Dermis blood vessel endothelial cell (primary cell): Measurements from ENCODE around the gene ISYNA1. TPM values are rescaled to one million over a fixed set of nuclear protein-coding genes. Genes with fewer than 3 reads are reported as not detected.

Source experiments
- DNase-seq: peaks from one replicate; pipeline ENCODE4 v3.0.0; 2010
- total RNA-seq: library from RNA; depleted of rRNA; stranded (reverse); fragments of >200 nt; gene quantifications from 2 replicates; pipeline ENCODE4 v1.2.3, GENCODE V29; 2014

ISYNA1 gene
- total RNA-seq, 1 donor from 2014 or later, result 35.4 TPM

DNA sequence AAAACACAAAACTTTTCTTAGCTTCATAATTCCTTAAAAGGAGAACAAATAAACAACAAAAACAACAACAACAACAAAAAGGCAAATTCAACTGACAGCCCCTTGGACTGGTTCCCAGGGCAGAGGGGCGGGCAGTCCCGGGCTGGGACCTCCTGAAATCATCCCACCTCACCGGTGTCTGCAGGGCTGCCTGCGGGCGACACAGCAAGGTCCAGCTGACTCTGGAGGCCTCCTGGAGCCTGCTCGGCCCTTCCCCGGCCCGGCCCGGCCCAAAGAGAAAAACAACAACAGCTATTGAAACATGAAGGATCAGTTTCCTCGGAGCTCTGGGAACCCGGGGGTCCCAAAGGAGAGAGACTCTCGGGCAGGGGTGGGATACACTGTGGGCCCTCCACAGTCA lies 5.0 kb upstream of the ISYNA1 start:
- DNase-seq, result no peak

DNA sequence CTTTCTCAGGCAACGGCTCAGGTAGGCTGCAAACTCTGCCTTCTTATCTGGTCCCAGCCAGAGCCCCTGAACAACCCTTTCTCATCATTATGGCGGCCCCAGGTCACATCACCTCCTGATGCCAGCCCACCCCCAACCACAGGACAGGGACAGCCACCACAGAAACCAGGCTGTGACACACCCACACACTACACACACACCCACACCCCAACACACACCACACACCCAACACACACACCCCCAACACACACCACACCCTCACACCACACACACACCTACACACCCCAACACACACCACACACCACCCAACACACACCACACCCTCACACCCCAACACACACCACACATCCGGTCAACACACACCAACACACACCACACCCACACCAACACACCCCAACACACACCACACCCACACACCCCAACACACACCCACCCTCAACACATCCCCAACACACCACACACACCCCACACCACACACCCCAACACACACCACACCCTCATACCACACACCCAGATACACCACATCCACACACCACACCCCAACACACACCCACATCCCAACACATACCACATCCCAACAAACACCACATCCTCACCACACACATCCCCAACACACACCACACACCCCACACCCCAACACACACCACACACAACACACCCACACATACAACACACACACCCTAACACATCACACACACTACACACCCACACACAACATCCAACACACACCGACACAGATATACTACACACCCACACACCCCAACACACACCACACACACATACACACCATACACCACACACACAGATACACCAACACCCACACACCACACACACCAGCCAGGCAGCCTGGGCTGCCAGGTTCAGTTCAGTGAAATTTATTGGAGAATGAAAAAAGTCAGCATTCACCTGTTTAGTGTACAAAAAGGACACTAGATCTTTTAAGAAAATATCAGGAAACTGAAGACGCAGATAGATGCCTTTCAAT lies 4.2 kb upstream of the ISYNA1 start:
- no peak for DNase-seq

DNA sequence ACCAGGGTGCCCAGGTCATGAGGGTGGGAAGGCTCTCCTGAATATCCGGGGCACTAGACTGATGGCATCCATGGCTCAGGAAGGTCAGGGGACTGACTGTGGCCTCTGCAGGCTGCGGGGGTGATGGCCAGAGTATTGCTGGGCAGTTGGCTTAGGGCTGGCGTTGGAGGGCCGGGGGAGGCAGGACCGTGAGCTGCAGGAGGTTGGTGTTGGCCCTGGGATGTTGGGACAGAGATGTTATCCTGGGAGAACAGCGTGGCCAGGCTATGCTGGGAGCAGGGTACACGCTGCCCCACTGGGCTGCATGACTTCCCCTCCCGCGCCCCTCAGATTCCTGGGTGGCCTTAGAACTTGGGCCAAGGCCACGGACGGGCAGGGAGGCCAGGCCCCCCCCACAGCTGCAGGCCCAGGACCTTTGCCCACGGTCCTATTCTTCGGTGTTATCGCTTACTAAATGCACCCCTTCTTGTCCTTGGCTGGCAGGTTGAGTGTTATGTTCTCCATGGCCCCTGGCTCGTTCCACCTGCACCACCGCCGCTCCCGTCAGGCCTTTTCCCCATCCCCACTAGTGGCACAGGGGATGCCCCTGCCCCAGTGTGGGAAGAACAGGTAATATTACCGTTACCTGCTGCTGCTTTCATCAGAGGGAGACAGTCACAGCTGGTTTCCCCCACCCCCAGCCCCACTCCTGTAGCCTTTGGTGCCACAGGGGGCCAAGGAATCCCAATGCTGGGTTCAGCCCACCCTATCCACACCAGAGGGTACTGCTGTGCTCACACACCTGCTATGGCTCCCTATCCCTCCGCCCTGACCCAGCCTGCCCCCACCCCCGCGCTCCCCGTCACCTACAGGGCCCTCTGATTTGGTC lies 3.2 kb upstream of the ISYNA1 start:
- no peak for DNase-seq

DNA sequence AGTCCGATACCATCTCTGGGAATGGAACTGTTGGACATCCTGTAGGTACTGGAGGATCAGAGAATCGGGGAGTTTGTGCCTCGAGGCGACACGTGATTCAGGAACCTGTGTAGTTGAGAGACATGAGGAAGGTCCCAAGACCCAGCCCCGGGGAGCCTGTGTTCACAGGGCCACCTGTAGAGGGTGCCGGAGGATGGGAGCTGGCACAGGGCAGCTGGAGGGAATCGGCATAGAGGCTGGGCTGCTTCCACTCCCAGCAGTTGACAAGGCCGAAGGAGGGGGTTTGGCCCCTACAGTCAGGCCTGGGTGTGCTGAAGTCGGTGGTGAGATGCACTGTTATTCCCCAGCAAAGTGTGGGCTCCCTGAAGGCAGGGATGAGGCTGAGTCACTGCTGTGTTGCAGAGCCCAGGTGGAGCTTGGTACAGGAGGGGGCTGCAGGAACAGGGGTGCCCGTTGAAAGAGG lies 2.5 kb upstream of the ISYNA1 start:
- peak; percentile 44 for DNase-seq

DNA sequence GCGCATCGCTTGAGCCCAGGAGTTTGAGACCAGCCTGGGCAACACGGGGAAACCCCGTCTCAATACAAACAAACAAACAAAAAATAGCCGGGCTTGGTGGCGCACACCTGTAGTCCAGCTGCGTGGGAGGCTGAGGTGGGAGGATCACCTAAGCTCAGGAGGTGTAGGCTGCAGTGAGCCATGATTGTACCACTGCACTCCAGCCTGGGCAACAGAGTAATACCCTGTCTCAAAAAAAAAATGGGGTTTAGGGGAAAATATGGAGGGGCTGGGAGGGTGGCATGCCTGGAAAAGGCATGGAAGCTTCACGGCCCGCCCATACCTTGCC lies 1.9 kb upstream of the ISYNA1 start:
- DNase-seq, result no peak

DNA sequence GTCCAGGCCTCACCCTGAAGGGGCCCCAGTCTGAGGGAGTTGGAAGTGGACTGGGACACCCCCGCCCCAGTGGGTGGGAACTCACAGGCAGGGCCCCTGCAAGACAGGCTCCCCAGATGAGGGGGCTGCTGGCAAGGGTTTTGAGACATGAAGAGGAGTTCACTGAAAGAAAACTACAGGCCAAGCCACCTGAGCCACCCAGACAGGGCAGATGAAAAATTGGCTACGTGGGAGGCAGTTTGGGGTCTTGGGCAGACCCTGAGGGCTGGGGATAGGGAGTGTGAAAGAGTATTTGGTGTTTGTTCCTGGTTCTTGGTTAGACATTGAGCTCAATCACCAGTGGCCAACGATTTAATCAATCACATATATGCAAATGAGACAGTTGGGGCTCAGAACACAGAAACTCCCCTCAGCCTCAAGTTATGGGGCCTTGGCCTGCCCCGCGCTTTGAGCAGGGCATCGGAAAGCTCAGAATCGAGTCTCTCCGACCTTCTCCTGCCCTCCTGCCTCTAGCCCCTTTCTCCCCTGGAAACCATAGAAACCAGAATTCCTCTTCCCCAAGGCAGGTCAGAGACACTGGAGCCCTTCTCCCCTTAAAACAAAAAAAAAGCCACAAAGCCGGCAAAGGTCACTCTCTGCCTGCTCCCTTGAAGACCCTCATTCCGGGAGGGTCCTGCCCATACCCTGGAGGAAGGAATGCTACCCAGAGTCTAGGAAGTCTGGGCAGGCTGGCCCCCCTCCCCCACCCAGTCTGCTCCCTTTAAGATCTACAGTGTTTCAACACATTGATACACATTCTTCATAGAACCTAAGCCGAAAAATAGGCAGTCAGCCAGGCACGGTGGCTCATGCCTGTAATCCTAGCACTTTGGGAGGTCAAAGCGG lies 1.3 kb upstream of the ISYNA1 start:
- DNase-seq, result no peak

DNA sequence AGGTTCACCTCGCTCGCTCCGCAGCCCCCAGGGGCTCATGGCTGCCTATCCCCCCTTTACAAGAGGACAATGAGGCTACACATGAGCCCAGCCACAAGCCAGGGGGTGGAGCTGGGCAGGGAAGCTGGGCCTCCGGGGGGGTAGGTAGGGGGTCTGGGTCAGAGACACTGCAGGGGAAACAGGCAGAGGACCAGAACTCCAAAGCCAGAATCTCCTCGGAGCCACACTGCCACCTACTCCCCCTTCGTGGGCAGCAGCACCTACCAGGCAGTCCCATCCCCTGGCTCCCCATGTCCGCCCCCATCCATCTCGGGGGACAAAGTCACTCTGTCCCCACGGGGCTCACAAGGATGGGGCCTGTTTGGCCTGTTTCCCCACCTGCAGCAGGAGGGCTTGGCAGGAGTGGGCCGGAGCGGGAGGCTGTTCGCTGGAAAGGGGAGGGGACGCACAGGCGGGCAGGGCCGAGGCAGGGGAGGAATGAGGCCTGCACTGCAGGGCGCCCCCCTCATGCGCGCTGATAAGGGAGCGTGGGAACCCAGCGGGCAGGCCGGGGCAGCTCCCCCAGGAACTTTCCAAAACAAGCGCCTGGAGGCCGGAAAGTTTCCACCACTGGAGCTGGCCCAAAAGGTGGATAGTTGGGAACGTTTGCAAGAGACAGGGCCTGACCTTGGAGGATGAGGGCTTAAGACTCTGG lies 545 bp upstream of the ISYNA1 start:
- no peak for DNase-seq

DNA sequence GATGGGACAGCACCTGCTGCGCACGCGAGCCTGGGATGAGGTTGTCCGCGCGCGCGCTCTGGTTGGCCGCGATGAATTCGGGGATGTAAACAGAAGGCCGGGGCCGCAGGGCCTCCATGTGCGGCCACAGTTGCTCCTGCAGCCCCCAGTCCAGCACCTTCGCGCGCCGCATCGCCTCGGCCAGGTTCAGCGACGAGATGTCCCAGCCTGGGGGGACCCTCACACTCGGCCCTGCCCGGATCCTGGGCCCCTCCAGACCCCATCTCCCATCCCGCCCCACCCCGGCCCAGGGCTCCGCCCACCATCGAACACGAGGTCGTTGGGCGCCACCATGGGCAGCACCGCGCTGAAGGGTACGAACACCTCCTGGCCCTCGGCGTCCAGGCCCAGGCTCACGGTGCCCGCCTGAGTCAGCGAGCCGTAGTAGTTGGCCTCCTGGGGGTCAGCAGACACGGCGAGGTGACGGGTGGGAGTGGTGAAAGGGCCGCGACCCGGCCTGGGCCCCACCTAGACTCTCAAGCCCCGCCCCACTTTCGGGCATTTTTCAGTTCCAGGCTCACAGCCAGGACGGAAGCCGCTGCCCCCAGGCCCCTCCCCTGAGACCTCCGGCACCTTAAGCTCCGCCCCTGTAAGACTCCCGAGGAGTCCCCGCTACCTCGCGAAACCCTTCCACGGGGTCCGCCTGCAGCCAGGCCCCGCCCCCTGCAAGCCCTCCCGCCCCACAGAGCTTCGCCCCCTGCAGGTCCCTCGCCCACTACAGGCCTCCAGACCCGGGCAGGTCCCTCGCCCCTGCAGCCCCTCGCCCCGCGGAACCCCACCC lies 1.1 kb downstream of the ISYNA1 start:
- peak; percentile 87 for DNase-seq

DNA sequence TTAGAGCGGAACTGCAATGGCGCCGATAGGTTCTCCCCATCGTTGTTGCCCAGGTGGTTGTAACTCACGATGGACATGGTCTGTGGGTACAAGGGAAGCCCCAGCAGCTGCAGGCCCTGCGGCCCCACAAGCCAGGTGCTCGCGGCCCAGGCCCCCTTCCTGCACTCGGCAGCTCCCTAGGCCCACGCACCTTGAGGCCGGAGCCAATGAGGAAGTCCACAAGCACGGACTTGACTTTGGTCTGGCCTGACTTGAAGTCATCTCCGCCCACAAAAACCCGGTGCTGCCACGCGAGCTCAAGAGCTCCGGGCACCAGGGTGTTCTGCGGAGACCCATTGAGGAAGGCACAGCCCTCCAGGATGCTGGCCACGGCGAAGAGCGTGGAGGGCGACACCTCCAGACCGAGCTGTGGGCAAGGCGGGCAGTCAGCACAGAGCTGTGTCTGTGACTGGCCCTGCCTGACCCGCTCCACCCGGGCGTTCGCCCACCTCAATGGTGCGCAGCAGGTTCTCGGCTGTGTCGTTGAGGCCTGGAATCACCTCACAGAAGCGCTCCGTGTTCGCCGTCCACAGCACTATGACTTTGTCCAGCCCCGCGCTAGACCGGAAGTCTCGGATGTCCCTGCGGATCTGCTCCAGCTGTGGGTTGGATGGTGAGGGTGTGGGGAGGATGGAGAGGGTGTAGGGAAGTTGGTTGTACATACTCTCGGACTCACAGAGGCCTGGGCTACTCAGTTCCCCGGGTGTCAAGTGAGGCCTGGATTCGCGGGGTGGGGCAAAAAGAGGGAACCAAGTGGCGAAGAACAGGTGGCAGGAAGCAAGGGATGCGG lies 1.9 kb downstream of the ISYNA1 start:
- DNase-seq, result no peak

DNA sequence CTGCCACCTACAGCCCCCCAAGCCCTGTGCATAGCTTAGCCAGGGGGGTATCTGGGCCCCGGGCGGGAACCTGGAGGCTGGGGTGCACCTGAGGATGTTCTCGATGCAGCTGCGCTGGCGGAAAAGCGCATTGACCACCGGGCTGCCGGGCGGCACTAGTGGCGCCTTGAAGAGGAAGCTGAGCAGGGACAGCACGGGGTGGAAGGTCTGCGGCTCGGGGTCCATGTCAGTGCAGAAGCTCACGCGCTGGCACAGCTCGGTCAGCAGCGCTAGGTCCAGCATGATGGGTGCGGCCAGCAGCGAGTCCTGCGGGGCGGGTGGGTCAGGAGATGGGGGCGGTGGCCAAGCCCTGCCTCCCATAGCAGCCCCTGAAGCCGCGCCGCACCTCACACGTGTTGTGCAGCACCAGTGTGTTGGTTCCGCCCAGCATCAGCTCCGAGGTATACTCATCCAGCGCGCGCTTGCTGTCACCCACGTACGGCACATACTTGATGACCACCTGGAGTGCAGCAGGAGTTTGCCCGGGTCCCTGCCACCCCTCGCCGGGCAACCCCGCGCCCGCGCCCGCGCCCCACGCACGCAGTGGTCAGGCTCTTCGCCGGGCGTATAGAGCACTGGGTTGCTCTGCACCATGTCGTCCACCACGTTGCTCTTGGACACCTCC lies 2.6 kb downstream of the ISYNA1 start:
- no peak for DNase-seq

DNA sequence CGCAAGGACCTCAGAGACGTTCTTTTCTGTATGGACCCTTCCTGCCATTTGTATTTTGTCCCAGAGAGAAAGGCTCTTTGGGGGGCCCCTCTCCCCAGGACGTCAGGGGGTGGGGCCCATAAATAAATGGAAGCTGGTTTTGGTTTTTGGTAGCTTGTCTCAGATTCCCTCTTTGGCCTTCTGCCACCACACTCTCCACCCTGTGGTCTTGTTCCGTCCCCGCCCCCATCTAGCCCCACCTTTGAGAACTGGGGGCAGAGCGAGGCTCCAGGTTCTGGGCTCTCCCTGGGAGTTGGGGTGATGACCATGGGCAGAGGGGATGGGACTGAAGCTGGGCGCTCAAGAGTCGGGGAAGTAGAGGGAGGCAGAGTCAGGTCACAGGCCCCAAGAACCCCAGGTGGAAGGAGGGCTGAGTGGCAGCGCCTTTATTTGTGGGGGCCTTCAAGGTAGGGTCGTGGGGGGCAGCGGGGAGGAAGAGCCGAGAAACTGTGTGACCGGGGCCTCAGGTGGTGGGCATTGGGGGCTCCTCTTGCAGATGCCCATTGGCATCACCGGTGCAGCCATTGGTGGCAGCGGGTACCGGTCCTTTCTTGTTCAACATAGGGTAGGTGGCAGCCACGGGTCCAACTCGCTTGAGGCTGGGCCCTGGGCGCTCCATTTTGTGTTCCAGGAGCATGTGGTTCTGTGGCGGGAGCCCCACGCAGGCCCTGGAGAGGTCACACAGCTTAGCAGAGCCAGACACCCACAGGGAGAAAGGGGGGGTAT lies 3.3 kb downstream of the ISYNA1 start:
- no peak for DNase-seq

DNA sequence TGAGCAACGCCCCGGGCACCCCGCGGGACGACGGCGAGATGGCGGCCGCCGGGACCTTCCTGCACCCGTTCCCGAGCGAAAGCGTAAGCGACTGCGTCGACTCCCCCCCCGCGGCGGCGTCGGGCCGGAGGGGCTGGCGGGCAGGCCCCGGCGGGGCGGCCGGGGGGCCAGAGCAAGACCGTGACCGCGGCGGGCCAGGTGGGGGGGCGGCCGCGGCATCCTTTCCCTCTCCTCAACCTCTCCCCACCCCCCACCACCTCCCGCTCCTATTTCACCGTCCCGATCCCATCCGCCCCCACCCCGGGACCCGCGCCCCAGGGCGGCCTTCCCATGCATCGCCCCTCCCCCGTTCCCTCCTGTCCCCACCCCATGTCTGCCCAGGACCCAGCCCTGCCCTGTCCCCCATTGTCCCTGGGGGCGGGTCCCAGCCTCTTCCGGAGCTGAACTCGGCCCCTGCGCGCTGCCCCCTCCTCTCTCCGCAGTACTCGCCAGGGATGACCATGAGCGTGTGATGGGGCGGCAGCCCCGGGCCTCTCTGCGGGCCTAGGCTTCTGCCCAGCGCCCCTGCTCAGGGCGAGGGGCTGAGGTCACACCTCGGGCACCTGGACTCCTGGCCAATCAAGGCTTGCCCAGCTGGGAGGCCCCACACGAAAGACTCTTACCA lies 4.1 kb downstream of the ISYNA1 start:
- DNase-seq, result no peak

DNA sequence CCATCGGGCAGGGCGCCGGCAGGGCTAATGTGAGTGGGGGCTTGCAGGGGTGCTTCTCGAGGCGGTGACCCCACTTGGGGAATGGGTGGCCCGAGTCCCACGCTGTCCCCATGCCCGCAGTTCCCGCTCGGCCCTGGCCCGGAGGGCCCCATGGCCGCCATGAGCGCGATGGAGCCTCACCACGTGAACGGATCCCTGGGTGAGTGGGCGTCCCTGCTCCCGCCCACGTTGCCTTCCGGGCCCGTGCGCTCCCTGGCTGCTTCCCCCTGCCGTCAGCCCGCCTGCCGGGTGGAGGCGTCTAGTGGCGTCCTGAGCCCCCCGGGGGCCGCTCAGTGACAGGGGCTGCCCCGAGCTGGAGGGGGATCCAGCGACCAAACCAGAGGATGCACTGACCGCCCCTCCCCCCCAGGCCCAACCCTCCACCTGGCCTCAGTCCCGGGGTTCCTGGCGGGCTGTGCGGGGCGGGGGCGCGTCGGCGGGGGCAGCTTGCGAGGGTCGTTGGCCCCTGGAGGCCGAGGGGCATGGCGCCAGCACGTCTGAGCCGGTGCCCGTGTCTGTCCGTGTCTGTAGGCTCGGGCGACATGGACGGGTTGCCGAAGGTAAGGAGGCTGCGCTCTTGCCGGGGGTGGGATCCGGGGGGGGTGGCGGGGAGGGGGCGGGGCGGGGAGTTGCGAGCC lies 4.8 kb downstream of the ISYNA1 start:
- peak; percentile 52 for DNase-seq

DNA sequence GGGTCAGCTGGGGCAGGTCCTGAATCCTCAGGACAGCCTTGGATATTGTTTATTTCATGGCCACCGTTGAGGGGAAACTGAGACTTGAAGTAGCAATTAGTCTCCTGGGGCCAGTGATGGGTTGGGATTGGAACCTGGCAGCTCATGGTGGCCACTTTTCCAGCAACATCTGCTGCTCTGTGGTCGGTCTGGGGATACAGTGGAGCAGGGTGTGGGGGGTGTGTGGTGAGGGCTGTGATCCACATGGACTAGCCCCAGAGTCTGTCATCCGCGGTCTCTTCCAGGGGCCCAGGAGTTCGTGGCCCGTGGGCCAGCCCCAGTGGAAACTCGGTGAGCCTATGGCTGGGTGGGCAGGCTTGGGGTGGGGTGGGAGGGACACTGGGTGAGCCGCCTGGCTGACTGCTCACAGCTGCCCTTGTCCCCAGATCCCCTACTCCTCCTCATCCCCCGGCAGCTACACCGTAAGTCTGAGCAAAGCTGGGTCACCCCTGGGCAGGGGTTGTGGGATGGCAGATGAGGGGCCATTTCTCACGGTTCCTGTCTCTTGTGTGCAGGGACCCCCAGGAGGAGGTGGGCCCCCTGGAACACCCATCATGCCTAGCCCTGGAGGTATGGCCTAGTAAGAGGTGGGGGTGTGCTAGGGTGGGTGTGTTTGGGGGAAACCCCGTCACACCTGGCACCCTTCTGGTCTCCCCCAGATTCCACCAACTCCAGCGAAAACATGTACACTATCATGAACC lies 5.5 kb downstream of the ISYNA1 start:
- DNase-seq, result no peak

DNA sequence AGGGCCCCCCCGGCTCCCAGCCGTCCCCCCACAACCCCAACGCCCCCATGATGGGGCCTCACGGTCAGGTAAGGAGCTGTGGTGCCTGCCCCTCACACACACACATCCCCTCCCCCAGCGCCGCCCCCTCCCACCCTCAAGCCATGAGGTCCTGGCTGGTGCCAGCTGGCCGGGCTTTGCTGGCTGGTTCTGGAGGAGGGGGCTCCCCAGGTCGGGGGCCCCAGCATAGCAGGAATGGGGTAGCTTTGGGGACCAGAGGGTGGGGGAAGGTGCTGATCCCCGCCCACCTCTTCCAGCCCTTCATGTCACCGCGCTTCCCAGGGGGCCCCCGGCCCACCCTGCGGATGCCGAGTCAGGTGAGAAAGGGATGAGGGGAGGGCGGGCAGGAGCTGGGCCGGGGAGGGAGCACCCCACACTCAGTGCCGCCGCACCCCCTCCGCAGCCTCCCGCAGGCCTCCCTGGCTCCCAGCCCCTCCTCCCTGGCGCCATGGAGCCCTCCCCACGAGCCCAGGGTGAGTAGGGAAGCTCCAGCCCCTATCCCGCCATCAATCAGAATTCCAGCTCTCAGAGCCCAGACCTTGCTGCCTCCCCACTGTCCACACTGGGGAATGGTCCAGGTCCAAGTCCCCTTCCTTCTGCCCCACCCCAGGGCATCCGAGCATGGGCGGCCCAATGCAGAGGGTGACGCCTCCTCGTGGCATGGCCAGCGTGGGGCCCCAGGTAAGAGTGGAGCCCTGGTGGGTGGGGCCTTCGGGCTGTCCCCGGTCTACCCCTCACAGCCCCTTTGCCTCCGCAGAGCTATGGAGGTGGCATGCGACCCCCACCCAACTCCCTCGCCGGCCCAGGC lies 6.4 kb downstream of the ISYNA1 start:
- DNase-seq, result no peak
